K562 (cell line): ENCODE measurements around the gene SLC2A4RG. TPM values are rescaled to one million over a fixed set of nuclear protein-coding genes. Genes with fewer than 3 reads are reported as not detected.
A peak's percentile ranks its signal among the peaks of the same experiment; 100 is the strongest.

Experiments
- CXXC5 ChIP-seq: fragments of 250-450 bp; sonication (Bioruptor Pico); IDR thresholded peaks from 2 replicates; pipeline ENCODE4 v1.8.0; 2022; ENCODE audit warnings: inconsistent platforms, mild to moderate bottlenecking, moderate library complexity
- E2F6 ChIP-seq, 2 experiments: IDR thresholded peaks; 2 replicates each; pipeline ENCODE4 v1.6.1; 2011; ENCODE audit warnings: borderline replicate concordance in 1 of 2, control low read depth in 1 of 2, low read depth in 1 of 2, low read length in 1 of 2, mild to moderate bottlenecking in 1 of 2, mixed read lengths in 1 of 2, moderate library complexity in 1 of 2; ENCODE audit not compliant: insufficient read depth in 1 of 2, insufficient read length in 1 of 2, poor library complexity in 1 of 2, severe bottlenecking in 1 of 2; ENCODE audit errors: extremely low read depth in 1 of 2
- EGR1 ChIP-seq: fragments of 450-650 bp; conservative IDR thresholded peaks from 2 replicates; pipeline ENCODE4 v1.6.1; 2017; ENCODE audit warnings: mild to moderate bottlenecking
- ELF1 ChIP-seq: fragments of 200-800 bp; sonication (Bioruptor generic); IDR thresholded peaks from 2 replicates; pipeline ENCODE4 v1.6.1; 2016; ENCODE audit warnings: missing genetic modification characterization, missing compliant biosample characterization
- EP300 ChIP-seq: IDR thresholded peaks from 2 replicates; pipeline ENCODE4 v1.6.1; 2012; ENCODE audit warnings: low read length, improper control_type of control experiment
- ETV5 ChIP-seq: sonication (generic); formaldehyde crosslinking; IDR thresholded peaks from 2 replicates; pipeline ENCODE4 v1.4.0; 2020; ENCODE audit warnings: low read depth, mild to moderate bottlenecking, missing genetic modification reagents
- KLF1 ChIP-seq: fragments of 450-650 bp; IDR thresholded peaks from 2 replicates; pipeline ENCODE4 v1.6.1; 2016; ENCODE audit warnings: missing genetic modification characterization, missing compliant biosample characterization
- MTA3 ChIP-seq: fragments of 450-650 bp; formaldehyde crosslinking; IDR thresholded peaks from 2 replicates; pipeline ENCODE4 v1.6.1; 2017; ENCODE audit warnings: mild to moderate bottlenecking, borderline replicate concordance
- MXI1 ChIP-seq: IDR thresholded peaks from 2 replicates; pipeline ENCODE4 v1.6.1; 2011; ENCODE audit warnings: low read depth, mild to moderate bottlenecking, improper control_type of control experiment, low read length
- NR1H2 ChIP-seq: sonication (generic); formaldehyde crosslinking; IDR thresholded peaks from 2 replicates; pipeline ENCODE4 v1.4.0; 2020; ENCODE audit warnings: mild to moderate bottlenecking, missing genetic modification reagents
- PHF20 ChIP-seq: fragments of 450-650 bp; IDR thresholded peaks from 2 replicates; pipeline ENCODE4 v1.6.1; 2018; ENCODE audit not compliant: partially characterized antibody
- PML ChIP-seq: IDR thresholded peaks from 2 replicates; pipeline ENCODE4 v1.6.1; 2012; ENCODE audit warnings: low read length, inconsistent platforms
- POLR2G ChIP-seq: fragments of 200-400 bp; formaldehyde crosslinking; IDR thresholded peaks from 2 replicates; pipeline ENCODE4 v1.6.1; 2017; ENCODE audit warnings: low read depth, mild to moderate bottlenecking, antibody characterized with exemption, low read length, moderate library complexity
- RAD51 ChIP-seq: fragments of 450-650 bp; IDR thresholded peaks from 2 replicates; pipeline ENCODE4 v1.7.1; 2016; ENCODE audit warnings: low read depth, mild to moderate bottlenecking, borderline replicate concordance
- SFPQ ChIP-seq: fragments of 200-400 bp; formaldehyde crosslinking; IDR thresholded peaks from 2 replicates; pipeline ENCODE4 v1.6.1; 2017; ENCODE audit warnings: mild to moderate bottlenecking, low read depth, low read length, moderate library complexity
- SOX6 ChIP-seq: fragments of 450-650 bp; IDR thresholded peaks from 2 replicates; pipeline ENCODE4 v1.6.1; 2014; ENCODE audit warnings: mild to moderate bottlenecking
- SP2 ChIP-seq: IDR thresholded peaks from 2 replicates; pipeline ENCODE4 v1.6.1; 2011; ENCODE audit warnings: mild to moderate bottlenecking, low read depth, low read length, moderate library complexity; ENCODE audit not compliant: poor library complexity, severe bottlenecking; ENCODE audit errors: extremely low read depth
- XRCC4 ChIP-seq: IDR thresholded peaks from one replicate; pipeline ENCODE4 v1.6.1; 2011; ENCODE audit not compliant: insufficient read depth, insufficient read length; ENCODE audit errors: extremely low read depth
- ZBTB49 ChIP-seq: sonication (generic); formaldehyde crosslinking; IDR thresholded peaks from 2 replicates; pipeline ENCODE4 v1.8.0; 2022; ENCODE audit warnings: missing genetic modification reagents, mild to moderate bottlenecking, borderline replicate concordance
- ZNF696 ChIP-seq: fragments of 250-450 bp; sonication (Bioruptor Pico); conservative IDR thresholded peaks from 2 replicates; pipeline ENCODE4 v1.4.0; 2020; ENCODE audit warnings: mild to moderate bottlenecking, moderate library complexity
- polyA plus RNA-seq, 8 experiments: library from polyadenylated mRNA; depleted of rRNA in 4 of 8; stranded (reverse) in 5 of 8; unstranded in 3 of 8; fragments of >200 nt; fragmentation: Nextera tagmentation in 2 of 8; fragmentation: Illumina TruSeq in 1 of 8; extraction: Ambion mirVana in 2 of 8; extraction: Trizol in 1 of 8; gene quantifications; 2 replicates each; pipeline versions ENCODE4 v1.2.1 to v1.2.3, GENCODE V29; 2011 to 2014; ENCODE audit warnings: inconsistent platforms in 1 of 8, missing spikeins in 1 of 8
- total RNA-seq, 7 experiments: library from RNA; depleted of rRNA in 6 of 7; stranded (reverse); fragments of >200 nt in 6 of 7; fragmentation: Illumina TruSeq in 2 of 7; extraction: Trizol in 2 of 7; gene quantifications; 2 replicates each; pipeline versions ENCODE4 v1.2.1 to v1.2.3, GENCODE V29; 2011 to 2021; ENCODE audit warnings: low replicate concordance in 1 of 7
- TF ChIP-seq, protein P1 (sequence below): fragments of 250-450 bp; sonication (Bioruptor Pico); IDR thresholded peaks from 2 replicates; pipeline ENCODE4 v1.4.0; 2020; ENCODE audit warnings: mild to moderate bottlenecking

The SLC2A4RG gene
- total and polyA plus RNA-seq, 9 of the 15 experiments (the other 6 are each of a cell fraction or from before 2014, with no cell fraction given) = 0.34 to 97.3 (median 26.5) TPM

GRCh38 chr20:63706852-63707557, 32.6 kb upstream of the SLC2A4RG start (continued):
- TF ChIP-seq PHF20 (no peak), RAD51 (no peak), XRCC4 (no peak), E2F6 (IDR thresholded peaks at IDR 0.05; ENCODE audit: borderline replicate concordance in 1 of 2, extremely low read depth in 1 of 2, insufficient read depth in 1 of 2, insufficient read length in 1 of 2, low read depth in 1 of 2, low read length in 1 of 2, poor library complexity in 1 of 2, severe bottlenecking in 1 of 2) (peak in 1 of 2 experiments; percentile 59), EP300 (no peak), PML (no peak), SP2 (no peak), ZNF696 (no peak), ZBTB49 (no peak), ELF1 (no peak), KLF1 (tag) (peak; percentile 63; the same call in 1 of the 2 replicates), NR1H2 (CRISPR knock-in tag) (no peak; the same call in 1 of the 2 replicates), CXXC5 (peak; percentile 47), MXI1 (peak; percentile 44; the same call in 1 of the 2 replicates), ETV5 (CRISPR knock-in tag) (peak; percentile 33), POLR2G (no peak), EGR1 (peak; percentile 33; the same call in 1 of the 2 replicates), SOX6 (peak; percentile 22; the same call in 1 of the 2 replicates), SFPQ (no peak), MTA3 (no peak)
- TF ChIP-seq, protein P1, sequence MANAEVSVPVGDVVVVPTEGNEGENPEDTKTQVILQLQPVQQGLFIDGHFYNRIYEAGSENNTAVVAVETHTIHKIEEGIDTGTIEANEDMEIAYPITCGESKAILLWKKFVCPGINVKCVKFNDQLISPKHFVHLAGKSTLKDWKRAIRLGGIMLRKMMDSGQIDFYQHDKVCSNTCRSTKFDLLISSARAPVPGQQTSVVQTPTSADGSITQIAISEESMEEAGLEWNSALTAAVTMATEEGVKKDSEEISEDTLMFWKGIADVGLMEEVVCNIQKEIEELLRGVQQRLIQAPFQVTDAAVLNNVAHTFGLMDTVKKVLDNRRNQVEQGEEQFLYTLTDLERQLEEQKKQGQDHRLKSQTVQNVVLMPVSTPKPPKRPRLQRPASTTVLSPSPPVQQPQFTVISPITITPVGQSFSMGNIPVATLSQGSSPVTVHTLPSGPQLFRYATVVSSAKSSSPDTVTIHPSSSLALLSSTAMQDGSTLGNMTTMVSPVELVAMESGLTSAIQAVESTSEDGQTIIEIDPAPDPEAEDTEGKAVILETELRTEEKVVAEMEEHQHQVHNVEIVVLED = no peak
